GM12878 (cell line): ENCODE data around the gene TIMM9.

Experiments used
- ATF3 ChIP-seq: IDR thresholded peaks from 2 replicates; pipeline ENCODE4 v1.6.1; 2011; ENCODE audit warnings: low read depth, mild to moderate bottlenecking, low read length, moderate library complexity, borderline replicate concordance; ENCODE audit errors: extremely low read depth
- CEBPB ChIP-seq, 2 experiments: fragments of 150-350 bp in 1 of 2; IDR thresholded peaks; 2 replicates each; pipeline ENCODE4 v1.6.1; 2012 to 2014; ENCODE audit warnings: low read depth in 2 of 2, low read length in 2 of 2, borderline replicate concordance in 1 of 2, inconsistent platforms in 1 of 2
- EZH2 ChIP-seq: IDR thresholded peaks from 2 replicates; pipeline ENCODE4 v1.6.1; 2012; ENCODE audit warnings: low read depth, mild to moderate bottlenecking, control low read depth, inconsistent platforms, low read length, borderline replicate concordance; ENCODE audit not compliant: control insufficient read depth
- HDAC2 ChIP-seq: fragments of 200-600 bp; sonication (generic); IDR thresholded peaks from 2 replicates; pipeline ENCODE4 v1.6.1; 2017
- IKZF1 ChIP-seq: fragments of 450-650 bp; conservative IDR thresholded peaks from 2 replicates; pipeline ENCODE4 v1.6.1; 2017; ENCODE audit warnings: antibody characterized with exemption, mild to moderate bottlenecking
- KAT2A ChIP-seq: conservative IDR thresholded peaks from 2 replicates; pipeline ENCODE4 v1.6.1; 2011; ENCODE audit warnings: low read depth, low read length; ENCODE audit not compliant: control insufficient read depth
- MEF2A ChIP-seq: IDR thresholded peaks from 2 replicates; pipeline ENCODE4 v1.6.1; 2011; ENCODE audit warnings: low read depth, mild to moderate bottlenecking, low read length, moderate library complexity; ENCODE audit not compliant: insufficient read depth
- MLLT1 ChIP-seq: fragments of 450-650 bp; IDR thresholded peaks from 2 replicates; pipeline ENCODE4 v1.6.1; 2016; ENCODE audit warnings: mild to moderate bottlenecking
- POLR2A ChIP-seq: IDR thresholded peaks from 2 replicates; pipeline ENCODE4 v1.6.1; 2011; ENCODE audit warnings: low read depth, mild to moderate bottlenecking, low read length
- SIN3A ChIP-seq: IDR thresholded peaks from 2 replicates; pipeline ENCODE4 v1.6.1; 2012; ENCODE audit warnings: low read depth, low read length, improper control_type of control experiment
- USF1 ChIP-seq: IDR thresholded peaks from 2 replicates; pipeline ENCODE4 v1.6.1; 2011; ENCODE audit warnings: borderline replicate concordance, low read depth, mild to moderate bottlenecking, moderate library complexity, mixed read lengths, low read length; ENCODE audit not compliant: insufficient read depth; ENCODE audit errors: extremely low read length
- TF ChIP-seq, protein P1 (sequence below), 3 experiments: IDR thresholded peaks in 2 of 3; conservative IDR thresholded peaks in 1 of 3; 2 replicates each; pipeline ENCODE4 v1.5.1; 2011; ENCODE audit warnings: low read depth in 3 of 3, low read length in 3 of 3, mild to moderate bottlenecking in 3 of 3, control low read depth in 2 of 3, moderate library complexity in 2 of 3, inconsistent platforms in 1 of 3, mixed read lengths in 1 of 3; ENCODE audit not compliant: control insufficient read depth in 2 of 3, insufficient read depth in 1 of 3; ENCODE audit errors: extremely low read depth in 1 of 3
- TF ChIP-seq, protein P2 (sequence below): IDR thresholded peaks from 2 replicates; pipeline ENCODE4 v1.6.1; 2012; ENCODE audit warnings: low read depth, low read length, improper control_type of control experiment

GRCh38 chr14:58398495-58398894 is 28.8 kb downstream of the TIMM9 start:
- TF ChIP-seq KAT2A (no peak), SIN3A (no peak), EZH2 (no peak), MEF2A (no peak), POLR2A (no peak), MLLT1 (no peak), ATF3 (no peak), CEBPB (IDR thresholded peaks at IDR 0.05; ENCODE audit: borderline replicate concordance in 1 of 2, low read depth in 2 of 2, low read length in 2 of 2) (no peak), HDAC2 (no peak), IKZF1 (no peak), USF1 (no peak)
- TF ChIP-seq, protein P1, sequence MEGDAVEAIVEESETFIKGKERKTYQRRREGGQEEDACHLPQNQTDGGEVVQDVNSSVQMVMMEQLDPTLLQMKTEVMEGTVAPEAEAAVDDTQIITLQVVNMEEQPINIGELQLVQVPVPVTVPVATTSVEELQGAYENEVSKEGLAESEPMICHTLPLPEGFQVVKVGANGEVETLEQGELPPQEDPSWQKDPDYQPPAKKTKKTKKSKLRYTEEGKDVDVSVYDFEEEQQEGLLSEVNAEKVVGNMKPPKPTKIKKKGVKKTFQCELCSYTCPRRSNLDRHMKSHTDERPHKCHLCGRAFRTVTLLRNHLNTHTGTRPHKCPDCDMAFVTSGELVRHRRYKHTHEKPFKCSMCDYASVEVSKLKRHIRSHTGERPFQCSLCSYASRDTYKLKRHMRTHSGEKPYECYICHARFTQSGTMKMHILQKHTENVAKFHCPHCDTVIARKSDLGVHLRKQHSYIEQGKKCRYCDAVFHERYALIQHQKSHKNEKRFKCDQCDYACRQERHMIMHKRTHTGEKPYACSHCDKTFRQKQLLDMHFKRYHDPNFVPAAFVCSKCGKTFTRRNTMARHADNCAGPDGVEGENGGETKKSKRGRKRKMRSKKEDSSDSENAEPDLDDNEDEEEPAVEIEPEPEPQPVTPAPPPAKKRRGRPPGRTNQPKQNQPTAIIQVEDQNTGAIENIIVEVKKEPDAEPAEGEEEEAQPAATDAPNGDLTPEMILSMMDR (IDR thresholded peaks at IDR 0.05 in 2 of 3, conservative IDR thresholded peaks at IDR 0.05 in 1 of 3; ENCODE audit: control insufficient read depth in 2 of 3, extremely low read depth in 1 of 3, insufficient read depth in 1 of 3, low read depth in 3 of 3, low read length in 3 of 3), result no peak
- TF ChIP-seq, protein P2, sequence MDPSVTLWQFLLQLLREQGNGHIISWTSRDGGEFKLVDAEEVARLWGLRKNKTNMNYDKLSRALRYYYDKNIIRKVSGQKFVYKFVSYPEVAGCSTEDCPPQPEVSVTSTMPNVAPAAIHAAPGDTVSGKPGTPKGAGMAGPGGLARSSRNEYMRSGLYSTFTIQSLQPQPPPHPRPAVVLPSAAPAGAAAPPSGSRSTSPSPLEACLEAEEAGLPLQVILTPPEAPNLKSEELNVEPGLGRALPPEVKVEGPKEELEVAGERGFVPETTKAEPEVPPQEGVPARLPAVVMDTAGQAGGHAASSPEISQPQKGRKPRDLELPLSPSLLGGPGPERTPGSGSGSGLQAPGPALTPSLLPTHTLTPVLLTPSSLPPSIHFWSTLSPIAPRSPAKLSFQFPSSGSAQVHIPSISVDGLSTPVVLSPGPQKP, result no peak
